HPDE6-E6E7 (cell line): Measurements from ENCODE around the gene TPPP3.

Source experiments
- DNase-seq: peaks from one replicate; pipeline ENCODE4 v3.0.0; 2011; ENCODE audit warnings: missing footprints; ENCODE audit errors: extremely low spot score

The TPPP3 gene

DNA sequence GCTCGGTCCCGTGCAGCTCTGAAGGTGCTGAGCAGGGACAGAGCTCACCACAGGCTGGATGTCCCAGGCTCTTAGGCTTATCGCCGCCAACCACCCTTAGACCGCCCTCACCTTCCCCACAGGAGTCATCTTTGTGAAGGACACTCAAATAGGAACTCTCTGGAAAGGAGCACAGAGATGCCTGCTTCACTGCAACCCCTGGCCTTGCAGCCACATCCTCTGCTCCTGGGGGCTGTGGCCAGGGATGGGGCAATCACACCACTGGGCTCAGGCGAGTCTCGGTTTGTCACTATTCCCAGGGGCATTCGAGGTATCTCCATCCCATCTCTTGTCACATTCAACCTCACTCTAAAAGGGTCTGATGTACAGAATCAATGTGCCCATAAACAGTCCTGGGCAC lies 12.0 kb upstream of the TPPP3 start:
- DNase-seq: no peak

GRCh38 chr16:67404740-67405226 lies 11.5 kb upstream of the TPPP3 start:
- DNase-seq: peak; percentile 95

- no peak for DNase-seq
Observed at GRCh38 chr16:67403976-67404555, 10.8 kb upstream of the TPPP3 start.

DNA sequence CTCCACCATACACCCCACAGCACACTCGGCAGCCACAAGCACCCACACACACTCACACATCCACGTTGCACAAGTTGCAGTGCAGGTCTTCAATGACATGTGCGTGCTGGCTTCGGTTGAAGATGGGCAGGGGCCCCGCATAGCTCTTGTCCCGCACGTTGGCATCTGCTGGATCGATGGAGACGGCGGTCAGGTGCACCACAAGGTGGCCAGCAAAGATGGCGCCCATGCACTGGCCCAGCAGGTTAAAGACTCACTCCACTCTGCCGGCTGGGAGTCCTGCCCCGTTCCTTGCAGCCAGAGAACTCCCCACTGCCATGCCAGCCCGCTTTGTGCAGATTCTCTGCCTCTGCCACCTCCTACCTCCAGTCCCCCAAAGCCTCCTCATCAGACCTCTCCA lies 7.6 kb upstream of the TPPP3 start:
- DNase-seq: no peak

DNA sequence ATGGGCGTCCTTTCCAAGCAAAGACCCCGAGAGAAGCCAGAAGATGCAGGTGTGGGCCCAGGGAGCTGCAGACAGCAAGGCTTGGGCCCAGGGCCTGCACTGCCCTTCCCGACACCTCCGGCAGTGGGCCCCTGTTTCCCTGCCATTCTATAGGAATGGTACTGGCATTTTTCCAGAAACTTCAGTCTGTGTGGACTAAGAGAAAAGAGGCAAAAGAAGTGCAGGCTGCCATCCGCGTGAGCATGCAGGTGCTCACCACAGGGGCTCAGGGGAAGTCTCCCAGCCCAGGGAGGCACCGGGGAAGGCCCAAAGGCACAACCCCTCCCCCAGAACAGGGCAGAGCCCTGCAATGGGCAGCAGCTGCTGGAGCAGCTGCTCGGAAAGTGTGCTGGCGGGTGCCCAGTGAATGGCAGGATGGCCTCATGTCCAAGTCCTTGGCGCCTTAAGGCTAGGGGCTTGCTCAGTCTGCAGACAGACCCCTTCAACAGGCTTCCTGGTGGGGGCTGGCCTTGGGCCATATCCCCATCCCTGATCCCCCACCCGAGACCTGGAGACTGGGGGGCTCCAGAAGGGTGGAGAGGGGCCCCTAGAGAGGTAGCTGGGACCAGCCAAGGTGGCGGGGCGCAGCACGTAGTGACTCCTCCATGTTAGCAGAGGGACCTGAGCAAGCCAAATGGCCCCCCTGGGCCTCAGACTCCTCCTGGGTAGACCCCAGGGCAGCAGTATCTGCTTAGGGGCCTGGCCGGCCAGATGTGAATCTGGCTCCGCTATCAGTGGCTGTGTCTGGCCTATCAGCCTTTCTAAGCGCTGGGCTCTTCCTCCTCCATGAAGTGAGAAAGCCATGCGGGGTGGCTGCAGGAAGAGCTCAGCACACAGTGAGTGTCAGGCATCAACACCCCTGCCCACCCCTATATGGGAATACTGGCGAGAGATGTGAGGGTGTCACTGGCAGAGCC lies 6.7 kb upstream of the TPPP3 start:
- no peak for DNase-seq

GRCh38 chr16:67399218-67399733 lies 6.0 kb upstream of the TPPP3 start:
- DNase-seq: no peak

DNA sequence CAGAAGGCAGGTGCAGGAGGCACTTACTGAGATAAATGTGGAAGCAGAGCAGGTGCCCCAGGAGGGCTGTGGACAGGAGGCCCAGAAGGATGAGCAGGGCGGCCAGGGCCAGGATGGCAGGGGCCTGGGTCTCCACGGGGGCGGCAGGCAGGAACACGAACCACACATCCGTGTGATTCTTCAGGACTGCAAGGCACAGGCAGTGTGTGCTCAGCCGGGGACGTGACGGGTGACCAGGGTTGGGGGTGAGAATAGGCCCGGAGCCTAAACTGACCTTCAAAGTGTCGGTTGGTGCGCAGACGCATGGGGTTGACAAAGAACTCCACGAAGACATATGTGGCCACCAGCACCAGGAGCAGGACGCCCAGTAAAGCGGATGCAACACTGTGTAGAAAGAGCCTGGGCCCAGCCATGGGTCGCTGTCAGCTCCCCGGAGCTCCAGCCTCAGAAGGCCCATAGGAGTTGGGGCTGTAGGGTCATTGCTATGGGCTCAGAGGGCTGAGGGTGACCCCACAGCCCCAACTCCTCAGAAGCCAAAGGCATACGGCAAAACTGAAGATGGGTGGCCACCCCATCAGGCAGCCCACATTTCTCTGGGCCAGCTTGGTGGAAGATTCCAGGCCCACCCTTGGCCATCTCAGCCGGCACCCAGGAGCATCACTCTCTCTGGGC lies 5.4 kb upstream of the TPPP3 start:
- no peak for DNase-seq

DNA sequence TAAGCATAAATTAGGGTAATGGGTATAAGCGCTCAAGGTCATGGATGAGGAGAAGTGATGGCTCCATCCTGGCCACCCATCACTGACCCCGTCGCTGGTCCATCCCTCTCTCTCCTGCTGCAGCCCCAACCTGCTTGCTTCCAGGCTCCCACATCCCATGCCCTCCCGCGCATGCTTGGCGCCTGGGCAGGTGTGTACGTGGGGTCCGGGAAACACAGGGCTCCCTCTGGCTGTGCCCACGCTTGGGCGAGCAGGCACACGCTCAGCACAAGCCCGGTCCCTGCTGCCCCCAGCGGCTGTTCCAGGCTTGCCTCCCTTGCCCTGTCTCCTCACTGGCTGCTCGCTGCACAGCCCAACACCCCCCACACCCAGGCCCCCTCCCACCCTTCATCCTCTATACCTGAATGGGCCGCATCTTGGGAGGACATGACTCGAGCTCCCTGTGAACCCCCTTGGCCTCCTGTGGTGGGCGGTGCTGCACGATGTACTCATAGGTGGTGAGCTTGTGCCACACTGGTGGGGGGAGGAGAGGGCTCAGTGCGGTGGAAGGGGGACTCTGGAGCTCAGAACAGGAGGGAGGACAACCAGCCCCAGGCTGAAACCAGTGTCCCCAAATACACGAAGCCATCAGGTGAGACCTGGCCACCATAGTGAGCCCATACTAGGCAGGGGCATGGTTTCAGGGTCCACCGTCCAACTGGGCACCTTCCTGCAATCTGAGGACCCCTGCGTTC lies 4.7 kb upstream of the TPPP3 start:
- DNase-seq: no peak

GRCh38 chr16:67397036-67397801 lies 3.9 kb upstream of the TPPP3 start:
- DNase-seq: no peak

GRCh38 chr16:67396159-67397035 lies 3.1 kb upstream of the TPPP3 start:
- DNase-seq: peak; percentile 94

GRCh38 chr16:67395458-67396158 lies 2.3 kb upstream of the TPPP3 start:
- DNase-seq: no peak

DNA sequence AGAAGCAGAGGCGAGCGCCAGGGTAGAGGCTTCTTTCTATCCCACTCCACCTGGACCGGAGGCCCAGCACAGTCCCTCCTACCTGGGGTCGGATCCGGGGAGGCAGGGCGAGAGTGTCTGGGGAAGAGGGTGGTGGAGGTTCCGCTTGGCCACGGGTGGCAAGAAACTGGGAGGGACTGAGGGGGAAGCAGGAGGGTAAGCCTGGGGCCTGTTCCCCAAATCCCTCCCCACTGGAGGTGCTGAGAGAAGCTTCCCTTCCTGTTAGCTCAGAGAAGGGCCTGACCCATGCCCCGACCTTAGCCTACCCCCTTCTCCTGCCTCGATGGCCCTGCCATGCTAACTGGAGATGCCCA lies 1.8 kb upstream of the TPPP3 start:
- no peak for DNase-seq

DNA sequence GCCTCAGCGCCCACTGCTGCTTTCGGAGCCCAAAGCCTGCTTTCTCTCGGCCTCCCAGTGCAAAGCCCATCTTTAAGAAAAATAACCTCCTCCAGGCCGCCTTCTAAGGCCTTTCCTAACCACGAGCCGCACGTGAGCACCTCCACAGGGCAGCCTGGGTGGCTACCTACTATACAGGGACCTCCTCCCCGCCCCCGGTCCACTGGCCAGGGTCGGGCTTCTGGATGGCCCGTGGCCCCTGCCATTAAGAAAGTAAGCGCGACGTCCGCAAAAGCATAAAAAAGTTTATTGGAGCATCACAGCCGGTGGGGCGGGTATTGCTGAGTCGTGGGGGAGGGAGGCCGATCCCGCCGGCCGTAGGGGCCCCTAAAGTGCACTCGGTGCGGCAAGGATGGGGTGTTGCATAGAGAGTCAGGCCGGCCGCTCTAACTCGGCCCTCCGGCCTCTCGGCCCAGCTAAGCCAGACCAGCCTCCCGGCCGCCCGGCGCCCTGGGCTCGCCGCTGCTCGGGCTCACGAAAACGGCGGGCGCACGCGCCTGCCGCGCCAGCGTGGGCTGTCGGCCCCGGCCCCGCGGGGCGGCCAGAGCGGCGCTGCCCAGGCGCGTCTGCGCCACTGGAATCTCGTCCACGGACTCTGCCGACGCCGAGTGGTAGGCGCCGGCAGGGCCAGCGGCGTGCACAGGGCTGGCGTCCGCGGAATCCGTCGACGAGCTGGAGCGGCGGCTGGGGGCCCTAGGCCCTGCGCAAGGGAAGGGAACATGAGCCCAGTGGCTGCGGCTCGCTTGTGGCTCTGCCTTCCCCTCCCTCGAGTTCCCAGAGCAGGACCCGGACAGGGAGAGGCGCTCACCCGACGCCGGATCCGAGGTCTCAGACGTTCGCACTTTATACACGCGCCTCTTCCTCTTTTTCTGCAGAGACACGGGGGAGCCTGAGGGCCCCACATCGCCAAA lies 1.1 kb upstream of the TPPP3 start:
- DNase-seq: no peak

DNA sequence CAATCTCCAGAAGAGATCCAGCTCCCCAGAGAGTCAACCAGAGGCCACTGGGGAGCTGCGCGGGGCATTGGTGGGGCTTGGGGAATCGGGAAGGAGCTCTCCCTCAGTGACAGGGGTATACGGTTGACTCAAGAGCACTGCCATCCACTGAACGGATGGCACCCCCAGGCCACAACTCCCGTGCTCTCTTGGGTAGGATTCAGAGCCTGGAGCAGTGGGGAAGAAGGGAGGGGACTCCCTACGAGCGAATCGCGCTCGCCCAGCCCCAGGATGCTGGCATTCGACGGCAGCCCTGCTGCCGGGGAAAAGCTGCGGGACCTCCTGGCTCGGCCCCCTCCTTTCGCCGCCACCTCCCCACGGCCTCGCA lies 473 bp upstream of the TPPP3 start:
- no peak for DNase-seq

GRCh38 chr16:67392301-67393059 lies 818 bp downstream of the TPPP3 start:
- no peak for DNase-seq

GRCh38 chr16:67391424-67392300 lies 1.6 kb downstream of the TPPP3 start:
- DNase-seq: no peak
